Loucy (cell line): Measurements from ENCODE around the gene EHD2.

Experiments
- CTCF ChIP-seq: fragments of 200-600 bp; sonication (generic); conservative IDR thresholded peaks from 2 replicates; pipeline ENCODE4 v1.5.1; 2014; ENCODE audit warnings: mild to moderate bottlenecking, antibody characterized with exemption, low read length
- EZH2phosphoT487 ChIP-seq: fragments of 200-600 bp; IDR thresholded peaks from 2 replicates; pipeline ENCODE4 v1.6.1; 2018; ENCODE audit warnings: antibody characterized with exemption, mild to moderate bottlenecking, moderate library complexity, borderline replicate concordance

- TF ChIP-seq CTCF (no peak), EZH2phosphoT487 (no peak)
These were observed 65.7 kb downstream of the EHD2 start for GRCh38 chr19:47778954-47779351.
